GM12873 (cell line): ENCODE results near the gene ACTL7A.

Source experiments
- TF ChIP-seq, protein P1 (sequence below): IDR thresholded peaks from 2 replicates; pipeline ENCODE4 v1.5.1; 2012; ENCODE audit warnings: low read depth, mild to moderate bottlenecking, moderate library complexity, low read length, control low read depth; ENCODE audit not compliant: insufficient read depth; ENCODE audit errors: missing control alignments

The ACTL7A gene

DNA sequence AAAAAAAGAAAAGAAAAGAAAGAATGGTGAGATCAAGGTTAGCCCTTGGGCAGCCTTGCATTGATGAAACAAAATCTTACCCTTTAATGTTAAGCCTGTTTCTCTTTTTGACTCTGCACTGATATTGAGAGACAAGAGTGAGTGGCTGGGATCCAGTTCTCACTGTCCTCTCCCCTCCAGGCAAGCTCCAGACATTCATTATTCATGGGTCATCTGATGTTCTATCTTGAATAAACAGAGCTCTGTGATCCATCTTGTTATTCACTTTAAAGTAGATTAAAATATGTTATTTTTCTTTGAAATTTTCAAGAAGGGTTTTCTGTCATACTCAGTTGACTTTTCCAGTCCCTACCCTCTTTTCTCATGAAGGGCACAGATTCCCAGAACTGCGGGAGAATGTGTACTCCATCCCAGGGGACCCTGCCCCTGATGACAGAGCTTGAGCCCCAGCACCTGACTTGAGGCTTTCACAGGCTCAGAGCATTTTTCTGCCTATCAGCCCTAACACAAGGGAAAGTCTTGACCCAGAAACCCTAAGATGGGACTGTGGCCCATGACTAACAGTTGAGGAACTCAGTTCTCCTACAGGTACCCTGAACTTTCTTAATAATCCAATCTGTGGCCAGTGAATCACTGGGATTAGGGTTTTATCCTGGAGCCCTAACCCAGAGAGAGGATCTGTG is 30.4 kb upstream of the ACTL7A start:
- TF ChIP-seq, protein P1, sequence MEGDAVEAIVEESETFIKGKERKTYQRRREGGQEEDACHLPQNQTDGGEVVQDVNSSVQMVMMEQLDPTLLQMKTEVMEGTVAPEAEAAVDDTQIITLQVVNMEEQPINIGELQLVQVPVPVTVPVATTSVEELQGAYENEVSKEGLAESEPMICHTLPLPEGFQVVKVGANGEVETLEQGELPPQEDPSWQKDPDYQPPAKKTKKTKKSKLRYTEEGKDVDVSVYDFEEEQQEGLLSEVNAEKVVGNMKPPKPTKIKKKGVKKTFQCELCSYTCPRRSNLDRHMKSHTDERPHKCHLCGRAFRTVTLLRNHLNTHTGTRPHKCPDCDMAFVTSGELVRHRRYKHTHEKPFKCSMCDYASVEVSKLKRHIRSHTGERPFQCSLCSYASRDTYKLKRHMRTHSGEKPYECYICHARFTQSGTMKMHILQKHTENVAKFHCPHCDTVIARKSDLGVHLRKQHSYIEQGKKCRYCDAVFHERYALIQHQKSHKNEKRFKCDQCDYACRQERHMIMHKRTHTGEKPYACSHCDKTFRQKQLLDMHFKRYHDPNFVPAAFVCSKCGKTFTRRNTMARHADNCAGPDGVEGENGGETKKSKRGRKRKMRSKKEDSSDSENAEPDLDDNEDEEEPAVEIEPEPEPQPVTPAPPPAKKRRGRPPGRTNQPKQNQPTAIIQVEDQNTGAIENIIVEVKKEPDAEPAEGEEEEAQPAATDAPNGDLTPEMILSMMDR = no peak

DNA sequence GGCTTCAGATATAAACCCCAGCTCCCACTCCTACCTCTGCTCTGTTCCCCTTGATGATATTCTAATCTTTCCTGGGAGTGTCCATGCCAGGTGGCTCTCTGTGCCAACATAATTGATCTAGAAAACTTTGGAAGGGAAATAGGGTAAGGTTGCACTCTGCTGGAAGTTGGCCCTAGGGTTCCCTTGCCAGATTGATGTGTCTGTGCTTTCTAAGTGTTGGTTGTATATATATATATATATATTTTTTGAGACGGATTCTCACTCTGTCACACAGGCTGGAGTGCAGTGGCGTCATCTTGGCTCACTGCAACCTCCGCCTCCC is 29.9 kb upstream of the ACTL7A start:
- TF ChIP-seq, protein P1 = no peak

DNA sequence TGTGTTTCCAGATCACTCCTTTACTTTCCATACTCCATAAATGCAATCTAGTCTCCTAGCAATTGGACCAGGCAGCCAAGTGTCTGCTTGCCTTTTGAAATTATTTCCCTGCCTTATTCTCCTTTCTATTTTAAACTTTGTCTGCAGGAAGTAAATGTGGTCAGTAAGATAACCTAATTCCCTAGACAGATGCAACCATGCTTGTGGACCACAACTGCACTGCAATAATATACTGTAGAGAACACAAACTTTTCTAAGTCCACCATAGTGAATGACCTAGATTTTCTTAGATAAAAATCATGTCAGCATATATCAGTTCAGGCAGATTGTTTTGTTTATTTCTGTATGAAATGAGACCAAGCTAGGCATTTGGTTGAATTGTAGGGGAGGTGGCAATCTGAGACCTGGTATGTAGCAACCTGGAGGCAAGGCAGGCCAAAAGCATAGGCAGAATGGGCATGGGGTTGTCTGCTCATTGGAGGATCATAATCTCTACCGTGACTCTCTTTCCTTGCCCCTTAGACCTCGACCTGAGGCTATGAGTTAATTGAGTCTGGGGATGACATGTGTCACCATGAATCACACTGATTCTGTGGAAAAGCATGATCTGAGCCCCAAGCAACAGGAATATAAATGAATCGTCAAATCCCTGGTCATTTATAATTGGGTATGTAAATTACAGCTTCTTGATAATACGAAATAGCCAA is 27.0 kb upstream of the ACTL7A start:
- TF ChIP-seq, protein P1 = no peak

DNA sequence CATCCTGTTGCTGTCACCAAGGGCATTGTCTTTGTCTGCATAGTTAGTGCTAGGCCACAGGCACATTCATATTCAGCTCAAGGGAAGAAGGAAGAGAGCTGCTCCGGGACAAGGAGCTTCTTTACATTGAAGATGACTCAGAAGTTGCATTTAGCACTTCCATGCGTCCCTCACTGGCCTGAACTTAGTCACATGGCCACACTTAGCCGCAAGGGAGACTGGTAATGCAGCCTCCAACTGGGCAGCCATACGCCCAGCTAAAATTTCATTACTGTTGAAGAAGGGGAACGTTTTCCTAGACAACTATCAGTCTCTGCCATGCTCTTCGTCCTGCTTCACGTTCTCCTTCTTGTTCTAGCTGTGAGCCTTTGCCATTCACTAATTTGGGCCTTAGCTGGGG is 26.2 kb upstream of the ACTL7A start:
- TF ChIP-seq, protein P1 = no peak

DNA sequence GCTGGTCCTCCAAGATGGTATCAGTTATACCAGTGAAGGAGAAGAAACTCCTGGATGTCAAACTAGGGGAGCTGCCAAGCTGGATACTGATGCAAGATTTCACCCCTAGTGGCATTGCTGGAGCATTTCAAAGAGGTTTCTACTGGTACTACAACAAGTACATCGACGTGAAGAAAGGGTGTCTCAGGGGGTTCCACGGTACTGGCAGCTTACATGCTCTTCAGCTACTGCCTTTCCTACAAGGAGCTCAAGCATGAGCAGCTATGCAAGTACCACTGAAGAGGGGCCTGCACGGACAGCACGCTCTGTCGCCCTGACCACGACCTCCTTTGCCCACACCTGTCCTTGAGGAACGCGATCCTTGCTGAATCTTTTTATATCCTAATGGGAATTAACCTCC is 25.7 kb upstream of the ACTL7A start:
- TF ChIP-seq, protein P1 = no peak

DNA sequence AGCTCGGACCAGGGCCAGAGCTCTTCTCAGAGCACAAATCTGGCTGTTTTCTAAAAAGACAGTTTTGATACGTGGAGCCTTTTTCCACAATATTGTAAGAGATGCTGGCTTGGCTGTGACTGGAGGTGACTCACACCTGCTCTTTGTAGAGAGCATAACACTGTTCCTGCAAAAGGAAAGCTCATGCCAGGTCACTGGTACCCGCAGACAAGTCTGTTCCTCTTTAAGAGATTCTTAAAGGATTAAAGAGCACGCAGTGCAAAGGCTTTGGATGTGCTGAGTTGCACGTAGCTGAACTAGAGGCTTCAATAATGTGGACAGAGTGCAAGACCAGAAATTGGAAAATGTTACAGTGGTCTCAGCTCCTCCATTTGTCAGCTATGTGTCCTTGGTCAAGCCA is 25.3 kb upstream of the ACTL7A start:
- TF ChIP-seq, protein P1 = no peak

DNA sequence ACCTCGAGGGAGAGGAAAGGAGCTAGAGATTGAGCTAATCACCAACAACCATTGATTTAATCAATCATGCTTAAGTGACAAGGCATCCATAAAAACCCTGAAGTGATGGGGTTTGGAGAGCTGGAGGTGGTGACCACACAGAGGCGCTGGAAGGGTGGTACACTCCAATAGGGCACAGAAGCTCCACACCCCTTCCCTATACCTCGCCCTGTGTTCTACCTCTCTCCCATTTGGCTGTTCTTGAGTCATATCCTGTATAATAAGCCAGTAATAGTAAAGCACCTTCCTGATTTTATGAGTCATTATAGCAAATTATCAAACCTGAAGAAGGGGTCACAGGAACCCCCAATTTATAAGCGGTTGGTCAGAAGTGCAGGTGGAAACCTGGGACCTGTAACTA is 24.5 kb upstream of the ACTL7A start:
- TF ChIP-seq, protein P1 = no peak
